HG02884 (cell line): Measurements from ENCODE around the gene DNAH5.

Experiments used
- ATAC-seq: cut with Tn5 transposase; IDR thresholded peaks from one replicate; pipeline ENCODE4 v1.9.1; 2021; ENCODE audit warnings: mild to moderate bottlenecking, moderate library complexity; ENCODE audit not compliant: unreplicated experiment

The DNAH5 gene

GRCh38 chr5:13731121-13731628, 213.3 kb downstream of the DNAH5 start:
- ATAC-seq: no peak

GRCh38 chr5:13708906-13709305, 235.6 kb downstream of the DNAH5 start:
- ATAC-seq: no peak

- ATAC-seq: no peak
Measured at GRCh38 chr5:13708432-13708831, 236.1 kb downstream of the DNAH5 start.

GRCh38 chr5:13704396-13704795, 240.1 kb downstream of the DNAH5 start:
- no peak for ATAC-seq

GRCh38 chr5:13700626-13701025, 243.9 kb downstream of the DNAH5 start:
- no peak for ATAC-seq

- no peak for ATAC-seq
Measured at GRCh38 chr5:13698885-13699284, 245.6 kb downstream of the DNAH5 start.

- ATAC-seq: no peak
Measured at GRCh38 chr5:13695076-13695712, 249.3 kb downstream of the DNAH5 start.

- no peak for ATAC-seq
Measured at GRCh38 chr5:13692172-13692571, 252.3 kb downstream of the DNAH5 start.

GRCh38 chr5:13676531-13676930, 268.0 kb downstream of the DNAH5 start:
- ATAC-seq: no peak

GRCh38 chr5:13674391-13674790, 270.1 kb downstream of the DNAH5 start:
- ATAC-seq: no peak

GRCh38 chr5:13673511-13673910, 271.0 kb downstream of the DNAH5 start:
- ATAC-seq: no peak

GRCh38 chr5:13664377-13664776, 280.1 kb downstream of the DNAH5 start:
- ATAC-seq: no peak

- ATAC-seq: no peak
Measured at GRCh38 chr5:13662626-13663025, 281.9 kb downstream of the DNAH5 start.

GRCh38 chr5:13661272-13661671, 283.2 kb downstream of the DNAH5 start:
- no peak for ATAC-seq

GRCh38 chr5:13660072-13660471, 284.4 kb downstream of the DNAH5 start:
- no peak for ATAC-seq

GRCh38 chr5:13659391-13659790, 285.1 kb downstream of the DNAH5 start:
- no peak for ATAC-seq

- no peak for ATAC-seq
Measured at GRCh38 chr5:13658761-13659160, 285.7 kb downstream of the DNAH5 start.

- ATAC-seq: no peak
Measured at GRCh38 chr5:13658152-13658551, 286.3 kb downstream of the DNAH5 start.

GRCh38 chr5:13653709-13654108, 290.8 kb downstream of the DNAH5 start:
- no peak for ATAC-seq

- ATAC-seq: no peak
Measured at GRCh38 chr5:13649656-13650055, 294.8 kb downstream of the DNAH5 start.

GRCh38 chr5:13648822-13649221, 295.7 kb downstream of the DNAH5 start:
- no peak for ATAC-seq

GRCh38 chr5:13643734-13644133, 300.8 kb downstream of the DNAH5 start:
- ATAC-seq: no peak

- no peak for ATAC-seq
Measured at GRCh38 chr5:13643196-13643595, 301.3 kb downstream of the DNAH5 start.
